22Rv1 (cell line): Measurements from ENCODE around the gene GPR157.

Experiments
- ZFX ChIP-seq: fragments of 450-650 bp; IDR thresholded peaks from 2 replicates; pipeline ENCODE4 v1.6.1; 2017; ENCODE audit warnings: antibody characterized with exemption, borderline replicate concordance
- TF ChIP-seq, protein P1 (sequence below): fragments of 450-650 bp; IDR thresholded peaks from 2 replicates; pipeline ENCODE4 v1.5.1; 2017; ENCODE audit warnings: mild to moderate bottlenecking

DNA sequence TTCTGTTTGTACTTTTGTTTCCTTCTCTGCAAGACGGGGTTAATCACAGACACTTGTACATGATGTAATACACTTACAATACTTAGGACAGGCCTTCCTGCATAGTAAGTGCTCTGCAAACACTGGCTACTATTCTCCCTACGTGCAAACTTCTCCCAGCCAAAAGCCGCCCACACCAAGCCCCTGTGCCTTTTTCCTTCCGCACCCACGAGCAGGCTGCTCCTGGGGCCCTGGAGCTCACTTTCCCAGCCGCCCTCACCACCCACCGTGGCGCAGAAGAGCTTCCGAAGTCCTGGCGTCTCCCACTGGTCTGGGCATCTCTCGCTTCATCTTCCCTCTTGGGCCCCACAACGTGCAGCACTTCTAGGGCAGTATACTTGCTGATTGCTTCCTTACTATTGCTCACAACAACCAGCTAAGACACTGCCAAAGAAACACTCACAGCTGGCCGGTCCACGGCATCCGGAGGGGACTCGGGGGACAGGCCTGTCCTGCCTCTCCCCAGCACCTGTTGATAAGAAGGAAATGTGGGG, 22.5 kb upstream of the GPR157 start:
- TF ChIP-seq, protein P1, sequence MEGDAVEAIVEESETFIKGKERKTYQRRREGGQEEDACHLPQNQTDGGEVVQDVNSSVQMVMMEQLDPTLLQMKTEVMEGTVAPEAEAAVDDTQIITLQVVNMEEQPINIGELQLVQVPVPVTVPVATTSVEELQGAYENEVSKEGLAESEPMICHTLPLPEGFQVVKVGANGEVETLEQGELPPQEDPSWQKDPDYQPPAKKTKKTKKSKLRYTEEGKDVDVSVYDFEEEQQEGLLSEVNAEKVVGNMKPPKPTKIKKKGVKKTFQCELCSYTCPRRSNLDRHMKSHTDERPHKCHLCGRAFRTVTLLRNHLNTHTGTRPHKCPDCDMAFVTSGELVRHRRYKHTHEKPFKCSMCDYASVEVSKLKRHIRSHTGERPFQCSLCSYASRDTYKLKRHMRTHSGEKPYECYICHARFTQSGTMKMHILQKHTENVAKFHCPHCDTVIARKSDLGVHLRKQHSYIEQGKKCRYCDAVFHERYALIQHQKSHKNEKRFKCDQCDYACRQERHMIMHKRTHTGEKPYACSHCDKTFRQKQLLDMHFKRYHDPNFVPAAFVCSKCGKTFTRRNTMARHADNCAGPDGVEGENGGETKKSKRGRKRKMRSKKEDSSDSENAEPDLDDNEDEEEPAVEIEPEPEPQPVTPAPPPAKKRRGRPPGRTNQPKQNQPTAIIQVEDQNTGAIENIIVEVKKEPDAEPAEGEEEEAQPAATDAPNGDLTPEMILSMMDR, result no peak
- no peak for TF ChIP-seq ZFX
